Chondrocyte (in vitro differentiated cells): Measurements from ENCODE around the gene AGPS. TPM values are rescaled to one million over a fixed set of nuclear protein-coding genes. Genes with fewer than 3 reads are reported as not detected.
A peak's percentile ranks its signal among the peaks of the same experiment; 100 is the strongest.
"Not testable (repeated sequence)": the region's sequence is repeated elsewhere in the genome, so short reads cannot be mapped to it uniquely, and the experiment has no call there.

Experiments used
- DNase-seq: peaks from one replicate; pipeline ENCODE4 v3.0.0; 2021; ENCODE audit warnings: mixed read lengths, low spot score
- H3K27ac Mint-ChIP-seq: one replicate; pipeline ENCODE4 v1.8.0; 2021; ENCODE audit warnings: mild to moderate bottlenecking, moderate library complexity, mixed read lengths; ENCODE audit not compliant: unreplicated experiment
- H3K27me3 Mint-ChIP-seq: 2 replicates; pipeline ENCODE4 v1.8.0; 2021; ENCODE audit warnings: low read depth, mixed read lengths
- H3K36me3 Mint-ChIP-seq: 2 replicates; pipeline ENCODE4 v1.8.0; 2021; ENCODE audit warnings: low read depth, mixed read lengths
- H3K4me1 Mint-ChIP-seq: 2 replicates; pipeline ENCODE4 v1.8.0; 2021; ENCODE audit warnings: low read depth, mild to moderate bottlenecking, mixed read lengths
- H3K4me3 Mint-ChIP-seq: one replicate; pipeline ENCODE4 v1.8.0; 2021; ENCODE audit warnings: mild to moderate bottlenecking, moderate library complexity, mixed read lengths; ENCODE audit not compliant: unreplicated experiment
- H3K9me3 Mint-ChIP-seq: 2 replicates; pipeline ENCODE4 v1.8.0; 2021; ENCODE audit warnings: low read depth, mixed read lengths
- CTCF ChIP-seq: fragments of 200-600 bp; sonication (generic); IDR thresholded peaks from 2 replicates; pipeline ENCODE4 v1.5.0; 2021; ENCODE audit warnings: antibody characterized with exemption, mild to moderate bottlenecking, moderate library complexity
- total RNA-seq: library from RNA; stranded (reverse); gene quantifications from 3 replicates; pipeline ENCODE4 v1.2.1, GENCODE V29; 2021

AGPS gene
- total RNA-seq, 1 donor from 2014 or later = 40.2 TPM

GRCh38 chr2:177348118-177348654 lies 44.4 kb upstream of the AGPS start:
- TF ChIP-seq CTCF = no peak
- Mint-ChIP-seq H3K4me3 (no peak overlapping the region), H3K27ac (no peak overlapping the region), H3K9me3 (no peaks in the 10 kb centered on the region), H3K4me1 (peaks cover 6% of the 10 kb centered on the region), H3K36me3 (no peaks in the 10 kb centered on the region), H3K27me3 (no peaks in the 10 kb centered on the region)
- no peak for DNase-seq

- H3K4me3 Mint-ChIP-seq = no peak overlapping the region
- TF ChIP-seq CTCF = no peak
These were observed 43.6 kb upstream of the AGPS start for GRCh38 chr2:177348733-177349693.

GRCh38 chr2:177350624-177351023 lies 41.9 kb upstream of the AGPS start:
- peaks cover 12% of the 10 kb centered on the region for H3K4me1 Mint-ChIP-seq
- not testable (repeated sequence) for DNase-seq, H3K9me3 Mint-ChIP-seq, H3K36me3 Mint-ChIP-seq, H3K4me3 Mint-ChIP-seq, H3K27me3 Mint-ChIP-seq, H3K27ac Mint-ChIP-seq

More at GRCh38 chr2:177348733-177349693, 43.6 kb upstream of the AGPS start:
- Mint-ChIP-seq H3K4me1 (peaks cover 6% of the 10 kb centered on the region), H3K27ac (no peak overlapping the region), H3K9me3 (no peaks in the 10 kb centered on the region), H3K27me3 (no peaks in the 10 kb centered on the region), H3K36me3 (no peaks in the 10 kb centered on the region)
- DNase-seq = no peak

GRCh38 chr2:177351121-177351520 lies 41.5 kb upstream of the AGPS start:
- not testable (repeated sequence) for H3K27me3 Mint-ChIP-seq

GRCh38 chr2:177352441-177353186 lies 40.0 kb upstream of the AGPS start:
- no peaks in the 10 kb centered on the region for H3K27me3 Mint-ChIP-seq
- H3K4me1 Mint-ChIP-seq = peaks cover 12% of the 10 kb centered on the region
- no peak for DNase-seq

More at GRCh38 chr2:177351121-177351520, 41.5 kb upstream of the AGPS start:
- not testable (repeated sequence) for H3K36me3 Mint-ChIP-seq, DNase-seq, H3K27ac Mint-ChIP-seq, H3K9me3 Mint-ChIP-seq, H3K4me3 Mint-ChIP-seq
- H3K4me1 Mint-ChIP-seq = peaks cover 12% of the 10 kb centered on the region

More at GRCh38 chr2:177352441-177353186, 40.0 kb upstream of the AGPS start:
- no peak for TF ChIP-seq CTCF
- Mint-ChIP-seq H3K4me3 (no peak overlapping the region), H3K36me3 (peaks cover 1% of the 10 kb centered on the region), H3K9me3 (no peaks in the 10 kb centered on the region), H3K27ac (peak overlapping the region; percentile 45)
